K562 (cell line): ENCODE results near the gene MAGEB4. TPM values are rescaled to one million over a fixed set of nuclear protein-coding genes. Genes with fewer than 3 reads are reported as not detected.

Experiments used
- HMG20A ChIP-seq: fragments of 450-650 bp; formaldehyde crosslinking; conservative IDR thresholded peaks from 2 replicates; pipeline ENCODE4 v1.4.0; 2020; ENCODE audit warnings: mild to moderate bottlenecking, mixed read lengths
- RCOR1 ChIP-seq, 2 experiments: IDR thresholded peaks; 2 replicates each; pipeline ENCODE4 v1.6.1; 2012; ENCODE audit warnings: low read depth in 2 of 2, low read length in 2 of 2, borderline replicate concordance in 1 of 2, improper control_type of control experiment in 1 of 2
- SIX5 ChIP-seq, 2 experiments: IDR thresholded peaks; 2 replicates each; pipeline ENCODE4 v1.6.1; 2011; ENCODE audit warnings: low read length in 2 of 2, borderline replicate concordance in 1 of 2, low read depth in 1 of 2, mild to moderate bottlenecking in 1 of 2, moderate library complexity in 1 of 2; ENCODE audit not compliant: insufficient read depth in 1 of 2
- TBP ChIP-seq: optimal IDR thresholded peaks from 2 replicates; pipeline ENCODE3; 2011; ENCODE audit warnings: low read depth, low read length, improper control_type of control experiment
- TCFL5 ChIP-seq: fragments of 250-450 bp; sonication (Bioruptor Pico); conservative IDR thresholded peaks from 2 replicates; pipeline ENCODE4 v1.6.1; 2021; ENCODE audit warnings: mild to moderate bottlenecking, moderate library complexity, matching md5 sums
- ZNF165 ChIP-seq: fragments of 250-450 bp; sonication (Bioruptor Pico); IDR thresholded peaks from 2 replicates; pipeline ENCODE4 v1.4.0; 2020; ENCODE audit warnings: borderline replicate concordance
- polyA plus RNA-seq, 8 experiments: library from polyadenylated mRNA; depleted of rRNA in 4 of 8; stranded (reverse) in 5 of 8; unstranded in 3 of 8; fragments of >200 nt; fragmentation: Nextera tagmentation in 2 of 8; fragmentation: Illumina TruSeq in 1 of 8; extraction: Ambion mirVana in 2 of 8; extraction: Trizol in 1 of 8; gene quantifications; 2 replicates each; pipeline versions ENCODE4 v1.2.1 to v1.2.3, GENCODE V29; 2011 to 2014; ENCODE audit warnings: inconsistent platforms in 1 of 8, missing spikeins in 1 of 8
- total RNA-seq, 7 experiments: library from RNA; depleted of rRNA in 6 of 7; stranded (reverse); fragments of >200 nt in 6 of 7; fragmentation: Illumina TruSeq in 2 of 7; extraction: Trizol in 2 of 7; gene quantifications; 2 replicates each; pipeline versions ENCODE4 v1.2.1 to v1.2.3, GENCODE V29; 2011 to 2021; ENCODE audit warnings: low replicate concordance in 1 of 7
- TF ChIP-seq, protein P1 (sequence below), 2 experiments: fragments of 150-350 bp in 1 of 2; IDR thresholded peaks; 2 replicates each; pipeline ENCODE4 v1.6.1; 2012 to 2016; ENCODE audit warnings: low read depth in 2 of 2, low read length in 2 of 2, mild to moderate bottlenecking in 1 of 2, moderate library complexity in 1 of 2
- TF ChIP-seq, protein P2 (sequence below): sonication (generic); formaldehyde crosslinking; IDR thresholded peaks from 2 replicates; pipeline ENCODE4 v1.5.0; 2020; ENCODE audit warnings: missing genetic modification reagents
- TF ChIP-seq, protein P3 (sequence below): sonication (generic); formaldehyde crosslinking; IDR thresholded peaks from 2 replicates; pipeline ENCODE4 v1.8.0; 2023; ENCODE audit warnings: missing genetic modification reagents, mild to moderate bottlenecking, borderline replicate concordance
- TF ChIP-seq, protein P4 (sequence below): fragments of 250-450 bp; sonication (Bioruptor Pico); IDR thresholded peaks from 2 replicates; pipeline ENCODE4 v1.8.0; 2022; ENCODE audit warnings: inconsistent platforms, mild to moderate bottlenecking, moderate library complexity, borderline replicate concordance

Gene MAGEB4
- total and polyA plus RNA-seq, 9 of the 15 experiments (the other 6 are each of a cell fraction or from before 2014, with no cell fraction given): 0.04 to 0.09 (median 0.06) TPM; not detected in 6

DNA sequence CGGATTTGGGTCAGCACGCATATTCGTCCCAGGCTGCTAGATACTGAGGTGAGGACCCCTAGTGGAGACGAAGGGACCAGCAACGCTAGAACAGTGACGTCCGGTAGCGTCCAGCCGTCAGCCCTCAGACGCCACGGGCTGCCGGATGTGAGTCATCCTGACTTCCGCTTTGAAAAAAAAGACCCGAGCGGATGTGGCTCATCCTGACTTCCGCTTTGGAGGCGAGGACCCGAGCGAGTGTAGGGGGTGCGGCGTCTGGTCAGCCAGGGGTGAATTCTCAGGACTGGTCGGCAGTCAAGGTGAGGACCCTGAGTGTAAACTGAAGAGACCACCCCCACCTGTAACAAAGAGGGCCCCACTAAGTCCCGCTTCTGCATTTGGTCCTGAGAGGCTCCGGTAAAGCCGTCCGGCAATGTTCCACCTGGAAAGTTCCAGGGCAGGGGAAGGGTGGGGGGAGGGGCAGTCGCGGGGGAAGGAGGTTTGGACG, 26.4 kb upstream of the MAGEB4 start, which contains the start of gene MAGEB2 (continued):
- TF ChIP-seq, protein P1, sequence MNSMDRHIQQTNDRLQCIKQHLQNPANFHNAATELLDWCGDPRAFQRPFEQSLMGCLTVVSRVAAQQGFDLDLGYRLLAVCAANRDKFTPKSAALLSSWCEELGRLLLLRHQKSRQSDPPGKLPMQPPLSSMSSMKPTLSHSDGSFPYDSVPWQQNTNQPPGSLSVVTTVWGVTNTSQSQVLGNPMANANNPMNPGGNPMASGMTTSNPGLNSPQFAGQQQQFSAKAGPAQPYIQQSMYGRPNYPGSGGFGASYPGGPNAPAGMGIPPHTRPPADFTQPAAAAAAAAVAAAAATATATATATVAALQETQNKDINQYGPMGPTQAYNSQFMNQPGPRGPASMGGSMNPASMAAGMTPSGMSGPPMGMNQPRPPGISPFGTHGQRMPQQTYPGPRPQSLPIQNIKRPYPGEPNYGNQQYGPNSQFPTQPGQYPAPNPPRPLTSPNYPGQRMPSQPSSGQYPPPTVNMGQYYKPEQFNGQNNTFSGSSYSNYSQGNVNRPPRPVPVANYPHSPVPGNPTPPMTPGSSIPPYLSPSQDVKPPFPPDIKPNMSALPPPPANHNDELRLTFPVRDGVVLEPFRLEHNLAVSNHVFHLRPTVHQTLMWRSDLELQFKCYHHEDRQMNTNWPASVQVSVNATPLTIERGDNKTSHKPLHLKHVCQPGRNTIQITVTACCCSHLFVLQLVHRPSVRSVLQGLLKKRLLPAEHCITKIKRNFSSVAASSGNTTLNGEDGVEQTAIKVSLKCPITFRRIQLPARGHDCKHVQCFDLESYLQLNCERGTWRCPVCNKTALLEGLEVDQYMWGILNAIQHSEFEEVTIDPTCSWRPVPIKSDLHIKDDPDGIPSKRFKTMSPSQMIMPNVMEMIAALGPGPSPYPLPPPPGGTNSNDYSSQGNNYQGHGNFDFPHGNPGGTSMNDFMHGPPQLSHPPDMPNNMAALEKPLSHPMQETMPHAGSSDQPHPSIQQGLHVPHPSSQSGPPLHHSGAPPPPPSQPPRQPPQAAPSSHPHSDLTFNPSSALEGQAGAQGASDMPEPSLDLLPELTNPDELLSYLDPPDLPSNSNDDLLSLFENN (IDR thresholded peaks at IDR 0.05; ENCODE audit: low read depth in 2 of 2, low read length in 2 of 2): no peak
- TF ChIP-seq, protein P2, sequence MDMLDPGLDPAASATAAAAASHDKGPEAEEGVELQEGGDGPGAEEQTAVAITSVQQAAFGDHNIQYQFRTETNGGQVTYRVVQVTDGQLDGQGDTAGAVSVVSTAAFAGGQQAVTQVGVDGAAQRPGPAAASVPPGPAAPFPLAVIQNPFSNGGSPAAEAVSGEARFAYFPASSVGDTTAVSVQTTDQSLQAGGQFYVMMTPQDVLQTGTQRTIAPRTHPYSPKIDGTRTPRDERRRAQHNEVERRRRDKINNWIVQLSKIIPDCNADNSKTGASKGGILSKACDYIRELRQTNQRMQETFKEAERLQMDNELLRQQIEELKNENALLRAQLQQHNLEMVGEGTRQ (CRISPR knock-in tag): no peak
- TF ChIP-seq TCFL5 (no peak), TBP (peak; percentile 36), HMG20A (CRISPR knock-in tag) (no peak), ZNF165 (CRISPR knock-in tag) (no peak), RCOR1 (IDR thresholded peaks at IDR 0.05; ENCODE audit: borderline replicate concordance in 1 of 2, low read depth in 2 of 2, low read length in 2 of 2) (0 out of 4 replicates have a peak, but pooled peaks of 1 of the 2 experiments have one; percentile 37), SIX5 (IDR thresholded peaks at IDR 0.05; ENCODE audit: borderline replicate concordance in 1 of 2, insufficient read depth in 1 of 2, low read depth in 1 of 2, low read length in 2 of 2) (no peak)
- TF ChIP-seq, protein P3, sequence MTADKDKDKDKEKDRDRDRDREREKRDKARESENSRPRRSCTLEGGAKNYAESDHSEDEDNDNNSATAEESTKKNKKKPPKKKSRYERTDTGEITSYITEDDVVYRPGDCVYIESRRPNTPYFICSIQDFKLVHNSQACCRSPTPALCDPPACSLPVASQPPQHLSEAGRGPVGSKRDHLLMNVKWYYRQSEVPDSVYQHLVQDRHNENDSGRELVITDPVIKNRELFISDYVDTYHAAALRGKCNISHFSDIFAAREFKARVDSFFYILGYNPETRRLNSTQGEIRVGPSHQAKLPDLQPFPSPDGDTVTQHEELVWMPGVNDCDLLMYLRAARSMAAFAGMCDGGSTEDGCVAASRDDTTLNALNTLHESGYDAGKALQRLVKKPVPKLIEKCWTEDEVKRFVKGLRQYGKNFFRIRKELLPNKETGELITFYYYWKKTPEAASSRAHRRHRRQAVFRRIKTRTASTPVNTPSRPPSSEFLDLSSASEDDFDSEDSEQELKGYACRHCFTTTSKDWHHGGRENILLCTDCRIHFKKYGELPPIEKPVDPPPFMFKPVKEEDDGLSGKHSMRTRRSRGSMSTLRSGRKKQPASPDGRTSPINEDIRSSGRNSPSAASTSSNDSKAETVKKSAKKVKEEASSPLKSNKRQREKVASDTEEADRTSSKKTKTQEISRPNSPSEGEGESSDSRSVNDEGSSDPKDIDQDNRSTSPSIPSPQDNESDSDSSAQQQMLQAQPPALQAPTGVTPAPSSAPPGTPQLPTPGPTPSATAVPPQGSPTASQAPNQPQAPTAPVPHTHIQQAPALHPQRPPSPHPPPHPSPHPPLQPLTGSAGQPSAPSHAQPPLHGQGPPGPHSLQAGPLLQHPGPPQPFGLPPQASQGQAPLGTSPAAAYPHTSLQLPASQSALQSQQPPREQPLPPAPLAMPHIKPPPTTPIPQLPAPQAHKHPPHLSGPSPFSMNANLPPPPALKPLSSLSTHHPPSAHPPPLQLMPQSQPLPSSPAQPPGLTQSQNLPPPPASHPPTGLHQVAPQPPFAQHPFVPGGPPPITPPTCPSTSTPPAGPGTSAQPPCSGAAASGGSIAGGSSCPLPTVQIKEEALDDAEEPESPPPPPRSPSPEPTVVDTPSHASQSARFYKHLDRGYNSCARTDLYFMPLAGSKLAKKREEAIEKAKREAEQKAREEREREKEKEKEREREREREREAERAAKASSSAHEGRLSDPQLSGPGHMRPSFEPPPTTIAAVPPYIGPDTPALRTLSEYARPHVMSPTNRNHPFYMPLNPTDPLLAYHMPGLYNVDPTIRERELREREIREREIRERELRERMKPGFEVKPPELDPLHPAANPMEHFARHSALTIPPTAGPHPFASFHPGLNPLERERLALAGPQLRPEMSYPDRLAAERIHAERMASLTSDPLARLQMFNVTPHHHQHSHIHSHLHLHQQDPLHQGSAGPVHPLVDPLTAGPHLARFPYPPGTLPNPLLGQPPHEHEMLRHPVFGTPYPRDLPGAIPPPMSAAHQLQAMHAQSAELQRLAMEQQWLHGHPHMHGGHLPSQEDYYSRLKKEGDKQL (CRISPR knock-in tag): no peak
- TF ChIP-seq, protein P4, sequence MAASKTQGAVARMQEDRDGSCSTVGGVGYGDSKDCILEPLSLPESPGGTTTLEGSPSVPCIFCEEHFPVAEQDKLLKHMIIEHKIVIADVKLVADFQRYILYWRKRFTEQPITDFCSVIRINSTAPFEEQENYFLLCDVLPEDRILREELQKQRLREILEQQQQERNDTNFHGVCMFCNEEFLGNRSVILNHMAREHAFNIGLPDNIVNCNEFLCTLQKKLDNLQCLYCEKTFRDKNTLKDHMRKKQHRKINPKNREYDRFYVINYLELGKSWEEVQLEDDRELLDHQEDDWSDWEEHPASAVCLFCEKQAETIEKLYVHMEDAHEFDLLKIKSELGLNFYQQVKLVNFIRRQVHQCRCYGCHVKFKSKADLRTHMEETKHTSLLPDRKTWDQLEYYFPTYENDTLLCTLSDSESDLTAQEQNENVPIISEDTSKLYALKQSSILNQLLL (CRISPR knock-in tag): no peak
